NCI-H2171 (cell line): ENCODE data around the gene PLXND1.

ENCODE experiments used
- DNase-seq: peaks from one replicate; lab custom pipeline; 2025; lab: John Stamatoyannopoulos, UW

PLXND1 gene

DNA sequence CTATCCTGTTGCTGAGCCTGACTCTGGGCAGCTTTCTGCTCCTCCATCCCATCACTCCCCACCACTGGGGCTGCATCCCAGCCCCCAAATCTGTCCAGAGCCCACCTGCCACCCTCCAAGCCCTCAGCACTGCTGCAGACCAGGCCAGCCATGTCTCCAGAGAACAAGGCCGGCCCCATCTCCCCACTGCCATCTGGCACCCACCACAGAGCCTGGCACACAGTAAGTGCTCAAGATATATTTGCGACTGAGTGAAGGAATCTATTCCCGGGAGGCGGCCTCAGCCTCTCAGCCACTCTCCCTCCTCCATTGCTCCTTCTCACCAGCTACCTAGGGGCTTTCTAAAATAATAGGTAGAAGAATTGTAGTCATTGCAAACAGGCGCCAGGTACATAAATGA lies 4.8 kb downstream of the PLXND1 start:
- DNase-seq, result no peak

DNA sequence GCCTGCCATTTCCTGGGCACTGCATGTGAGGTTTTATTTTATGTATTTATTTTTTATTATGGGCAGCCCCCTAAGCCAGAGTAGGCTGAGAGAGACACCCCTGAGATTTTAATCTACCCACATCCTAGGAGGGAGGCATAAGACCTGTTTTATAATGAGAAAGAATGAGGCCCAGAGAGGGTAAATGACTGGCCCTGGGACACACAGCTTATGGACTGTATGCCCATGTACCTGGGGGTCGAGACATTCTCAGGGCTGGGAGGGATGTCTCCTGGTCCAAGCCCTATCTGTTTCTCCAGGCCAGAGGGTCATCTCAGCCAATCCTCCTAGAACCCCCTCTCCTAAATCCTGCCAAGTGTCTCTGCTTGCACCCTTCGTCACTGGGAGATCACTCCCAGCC lies 6.1 kb downstream of the PLXND1 start:
- DNase-seq, result no peak

DNA sequence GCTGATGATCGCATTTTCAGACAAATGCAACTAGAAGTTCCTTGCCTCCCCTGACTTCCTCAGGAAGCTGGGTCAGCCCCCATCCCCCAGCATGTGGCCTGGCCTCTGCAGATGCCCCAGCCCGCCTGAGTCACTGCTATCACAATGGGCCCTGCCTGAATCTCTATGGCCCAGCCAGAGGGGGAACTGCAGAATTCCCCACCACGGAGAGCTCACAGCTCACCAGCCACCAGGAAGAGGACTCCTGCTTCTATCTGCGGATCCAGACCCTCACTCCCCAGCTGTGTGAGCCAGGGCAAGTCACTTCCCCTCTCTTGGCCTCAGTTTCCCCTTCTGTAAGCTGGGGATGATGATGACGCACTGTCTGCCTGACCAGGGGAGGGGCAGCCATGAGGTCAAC lies 6.9 kb downstream of the PLXND1 start:
- no peak for DNase-seq

DNA sequence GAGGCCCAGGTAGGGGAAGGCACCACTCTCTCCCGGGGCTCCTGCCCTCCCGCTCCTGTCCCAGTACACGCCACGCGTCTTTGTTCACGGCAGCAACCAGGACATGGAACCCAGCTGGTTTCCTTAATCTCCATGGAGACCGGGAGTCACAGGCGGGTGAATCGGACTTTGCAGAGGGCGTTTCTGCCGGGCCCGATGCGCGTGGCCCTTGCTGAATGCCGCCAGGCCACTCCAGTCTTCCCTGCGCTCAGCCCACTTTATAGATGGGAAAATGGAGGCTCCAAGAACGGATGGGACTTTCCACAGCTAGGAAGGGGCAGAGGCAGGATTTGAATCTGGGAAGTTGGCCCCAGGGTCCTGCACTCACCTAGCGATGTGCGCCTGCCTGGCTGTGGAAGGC lies 7.4 kb downstream of the PLXND1 start:
- no peak for DNase-seq

DNA sequence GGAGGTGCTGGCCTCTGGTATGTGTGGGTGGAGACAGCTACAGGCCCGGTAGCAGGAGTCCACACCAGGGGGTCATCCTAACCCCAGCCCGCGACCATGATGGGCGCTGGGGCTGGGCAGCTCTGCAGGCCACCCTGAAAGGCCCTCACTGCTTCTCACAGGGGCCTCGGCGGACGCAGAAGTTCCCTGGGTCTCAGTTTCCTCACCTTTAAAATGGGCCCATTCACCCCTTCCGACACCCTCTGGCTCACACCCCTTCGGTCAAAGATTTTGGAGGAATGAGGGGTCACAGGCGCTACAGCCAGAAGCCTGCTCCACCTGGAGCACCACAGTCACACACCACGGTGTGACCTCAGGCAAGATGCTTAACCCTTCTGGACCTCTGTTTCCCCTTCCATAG lies 8.0 kb downstream of the PLXND1 start:
- DNase-seq, result no peak

DNA sequence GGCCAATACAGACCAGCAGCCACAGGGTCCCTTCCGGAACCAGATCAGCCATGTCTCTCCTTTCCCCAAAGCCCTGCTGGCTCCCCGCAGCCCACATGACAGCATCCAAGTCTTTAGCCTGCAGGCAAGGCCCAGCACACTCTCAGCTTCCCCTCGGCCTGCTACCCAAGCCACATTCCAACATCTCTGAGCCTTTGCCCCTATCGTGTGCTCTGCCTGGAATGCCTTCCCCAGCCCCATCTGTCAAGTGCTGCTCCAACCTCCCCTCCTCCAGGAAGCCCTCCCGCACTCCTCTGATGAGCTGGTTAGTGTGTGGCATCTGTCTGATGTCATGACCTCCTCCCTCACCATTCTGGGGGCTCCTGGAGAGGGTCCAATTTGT lies 8.5 kb downstream of the PLXND1 start:
- no peak for DNase-seq

DNA sequence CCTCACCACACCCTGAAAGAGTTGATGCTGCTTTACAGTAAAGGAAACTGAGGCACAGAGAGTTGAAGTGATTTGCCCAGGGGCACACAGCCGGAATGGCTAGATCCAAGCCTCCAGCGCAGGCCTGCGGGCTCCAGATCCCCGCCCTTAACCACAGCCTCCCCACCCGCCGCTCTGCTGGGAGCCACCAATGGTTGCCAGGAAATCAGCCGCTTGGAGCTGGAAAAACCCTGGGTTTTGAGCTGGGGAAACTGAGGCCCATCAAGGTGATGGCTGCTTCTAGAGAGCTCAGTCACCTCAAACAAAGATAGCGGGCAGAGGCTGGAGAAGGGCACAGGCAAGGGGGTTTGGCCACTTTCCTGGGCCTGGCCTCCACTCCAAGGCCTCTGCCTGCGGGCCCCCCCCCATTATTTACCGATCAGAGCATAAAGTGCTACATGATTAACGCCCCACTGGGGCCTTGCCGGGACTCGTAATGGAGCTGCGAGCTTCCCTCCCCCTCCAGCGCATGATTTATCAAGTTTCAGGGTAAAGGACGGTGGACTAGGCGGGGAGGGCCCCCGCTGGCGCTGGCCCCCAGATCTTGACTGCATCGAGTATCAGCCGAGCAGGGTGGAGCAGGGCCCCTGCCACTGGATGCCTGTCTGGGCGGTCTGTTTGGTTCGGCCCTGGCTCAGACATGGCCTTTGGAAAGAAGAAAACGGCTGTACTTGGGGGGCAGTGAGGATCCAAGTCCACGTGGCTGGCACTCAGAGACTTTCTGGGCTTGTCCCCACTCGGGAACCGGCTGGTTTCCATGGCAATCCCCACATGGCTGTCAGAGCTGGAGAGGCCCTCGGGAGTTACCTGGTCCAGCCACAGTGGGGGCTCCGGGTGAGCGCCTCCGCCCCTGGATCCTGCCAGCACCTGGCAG lies 9.1 kb downstream of the PLXND1 start:
- DNase-seq, result no peak

DNA sequence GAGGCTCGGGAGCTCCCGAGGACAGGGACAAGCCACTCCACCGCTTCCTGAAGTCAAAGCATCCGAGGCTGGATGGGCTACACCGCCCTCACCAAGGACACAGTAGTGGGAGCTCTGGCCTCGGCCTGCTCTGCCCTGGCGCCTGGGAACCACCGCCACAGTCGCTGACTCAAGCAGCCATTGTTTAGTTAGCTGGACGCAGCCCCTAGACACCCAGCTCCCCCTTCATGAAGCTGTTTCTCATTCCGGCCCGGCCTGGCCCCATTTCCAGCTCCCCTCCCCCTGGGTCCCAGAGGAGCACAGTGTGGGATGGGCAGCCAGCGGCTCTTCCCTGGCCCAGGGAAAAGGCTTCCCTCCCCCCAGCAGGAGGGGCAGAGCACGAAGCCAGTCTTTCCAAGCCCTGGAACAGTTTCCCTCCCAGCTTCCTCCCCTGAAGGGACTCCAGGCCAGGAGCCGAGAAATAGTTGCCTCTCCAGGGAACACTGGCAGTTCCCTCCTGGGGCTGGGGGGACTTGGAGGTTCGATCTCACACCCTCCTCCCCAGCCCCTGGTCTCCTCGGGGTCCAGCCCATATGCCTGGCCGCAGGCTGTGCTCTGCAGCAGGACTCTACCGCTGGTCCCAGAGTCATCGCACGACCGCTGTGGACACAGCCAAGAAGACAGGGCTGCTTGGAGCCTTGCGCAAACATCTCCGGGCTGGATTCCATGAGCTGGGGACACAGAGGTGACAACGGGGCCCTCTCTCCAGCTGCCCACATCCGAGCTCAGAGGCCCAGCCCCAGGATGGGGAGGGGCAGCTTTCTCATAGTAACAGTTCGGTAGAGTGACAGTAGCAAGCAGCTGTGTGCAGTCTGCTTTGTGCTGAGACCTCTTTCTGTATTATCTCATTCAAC lies 10.0 kb downstream of the PLXND1 start:
- DNase-seq, result no peak

DNA sequence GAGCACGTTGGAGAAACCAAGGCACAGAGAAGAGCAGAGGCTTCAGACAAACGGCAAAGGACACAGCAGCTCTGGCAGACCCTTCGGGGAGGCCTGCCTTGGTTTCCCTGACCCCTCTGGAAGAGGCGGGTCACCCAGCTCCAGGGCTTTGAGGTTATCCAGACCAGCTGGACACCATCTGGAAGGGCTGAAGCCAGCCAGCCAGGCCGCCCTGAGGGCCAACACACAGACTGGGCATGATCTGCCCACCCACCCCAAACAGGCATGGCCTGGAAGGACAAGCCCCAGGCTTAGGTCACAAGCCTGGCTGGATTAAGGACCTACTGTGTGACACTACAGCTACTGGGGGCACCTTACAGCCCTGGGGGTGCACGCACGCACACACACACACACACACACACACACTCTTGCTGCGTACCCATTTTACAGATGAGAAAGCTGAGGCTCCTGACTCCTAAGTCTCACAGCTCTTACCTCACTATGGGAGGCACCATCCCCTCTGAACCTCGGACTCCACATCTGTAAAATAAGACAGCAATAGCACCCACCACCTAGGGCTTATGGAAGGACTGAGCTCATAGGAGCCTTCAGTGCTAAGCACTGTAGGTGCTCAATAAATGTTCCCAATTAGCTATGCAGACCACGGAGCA lies 10.8 kb downstream of the PLXND1 start:
- DNase-seq, result no peak

DNA sequence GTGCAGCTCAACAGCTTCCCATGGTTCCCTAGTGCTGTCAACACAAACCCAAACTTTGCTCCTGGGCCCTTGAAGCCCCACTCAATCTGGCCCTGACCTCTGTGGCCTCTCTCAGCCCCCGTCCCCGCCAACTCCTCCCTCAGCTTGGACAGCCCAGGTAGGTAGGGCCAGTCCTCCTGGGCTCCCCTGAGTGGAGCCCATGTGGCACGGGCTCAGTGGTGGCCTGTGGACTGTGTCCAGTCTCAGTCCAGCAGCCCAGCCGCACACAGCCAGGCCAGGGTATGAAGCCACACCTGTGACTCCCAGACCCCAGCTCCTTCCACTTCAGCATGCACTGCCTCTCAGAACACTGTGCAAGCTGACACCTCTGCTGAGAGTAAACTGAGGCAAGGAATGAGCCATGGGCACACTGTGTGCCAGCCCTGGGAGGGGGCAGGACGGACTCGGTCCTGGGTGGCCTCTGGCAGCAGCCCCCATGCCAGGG lies 11.5 kb downstream of the PLXND1 start:
- DNase-seq, result no peak

DNA sequence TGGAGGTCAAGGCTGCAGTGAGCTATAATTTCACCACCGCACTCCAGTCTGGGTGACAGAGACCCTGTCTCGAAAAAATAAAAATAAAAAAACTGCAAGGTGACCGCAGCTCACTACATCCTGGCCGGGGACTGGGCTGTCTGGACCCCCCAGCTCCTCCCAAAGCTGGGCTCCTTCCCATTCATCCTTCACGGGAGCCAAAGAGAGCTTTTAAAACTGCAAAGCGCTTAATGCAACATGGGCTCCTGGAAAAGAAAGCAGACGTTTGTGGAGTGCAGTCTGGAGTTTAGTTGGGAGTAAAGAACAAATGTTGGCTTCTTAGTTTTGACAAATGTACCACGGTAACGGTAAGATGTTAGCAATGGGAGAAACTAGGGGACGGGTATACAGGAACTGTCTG lies 12.1 kb downstream of the PLXND1 start:
- DNase-seq, result no peak

DNA sequence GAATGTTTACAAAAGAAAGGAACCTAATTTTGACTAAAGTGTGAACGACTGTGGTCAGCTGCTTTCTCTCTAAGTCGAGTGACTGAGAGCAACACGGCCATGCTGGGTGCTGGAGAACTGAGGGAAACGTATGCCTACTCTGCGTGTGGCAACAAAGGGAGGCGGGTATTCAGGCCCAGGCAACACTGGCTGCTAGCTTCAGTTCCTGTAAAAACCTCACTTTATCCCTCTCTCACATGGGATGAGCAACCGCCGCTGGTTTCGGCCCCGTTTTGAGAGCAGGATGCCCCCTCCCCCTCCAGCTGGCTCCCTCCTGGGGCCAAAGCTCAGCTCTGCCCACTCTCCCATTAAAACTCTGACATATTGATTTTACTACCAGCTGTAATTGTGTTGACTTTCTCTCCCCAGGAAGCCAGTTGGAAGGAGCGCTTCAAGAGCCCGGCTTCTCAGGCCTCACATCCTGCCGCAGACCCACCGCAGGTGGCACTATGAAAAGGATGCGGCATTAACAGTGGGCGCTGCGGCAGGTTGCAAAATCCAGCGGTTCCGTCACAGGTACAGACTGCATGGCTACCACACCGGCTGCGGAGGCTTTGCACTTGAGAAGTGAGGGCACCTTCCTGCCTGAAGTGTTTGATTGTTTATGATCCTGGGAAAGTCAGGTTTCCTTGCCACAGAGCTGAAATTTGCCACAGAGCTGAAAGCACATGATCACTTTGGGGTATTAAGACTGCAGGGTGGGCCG lies 12.7 kb downstream of the PLXND1 start:
- DNase-seq, result peak; percentile 62

DNA sequence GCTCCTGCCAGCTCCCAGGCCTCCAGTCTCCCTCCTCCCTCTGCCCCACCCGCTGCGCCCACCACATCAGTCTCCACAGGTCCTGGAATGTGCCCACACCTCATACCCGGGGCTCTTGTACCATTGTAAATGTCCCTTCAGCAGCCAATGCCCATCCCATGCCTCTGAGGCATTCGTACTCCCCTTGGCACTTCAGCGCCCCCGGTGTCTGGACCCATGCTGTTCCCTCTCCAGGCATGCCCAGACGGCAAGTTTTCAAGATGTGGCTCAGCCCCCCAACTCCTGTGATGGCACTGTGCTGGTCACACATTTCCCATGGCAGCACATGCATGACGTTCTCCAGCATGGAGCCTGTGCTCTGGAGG lies 13.3 kb downstream of the PLXND1 start:
- no peak for DNase-seq

DNA sequence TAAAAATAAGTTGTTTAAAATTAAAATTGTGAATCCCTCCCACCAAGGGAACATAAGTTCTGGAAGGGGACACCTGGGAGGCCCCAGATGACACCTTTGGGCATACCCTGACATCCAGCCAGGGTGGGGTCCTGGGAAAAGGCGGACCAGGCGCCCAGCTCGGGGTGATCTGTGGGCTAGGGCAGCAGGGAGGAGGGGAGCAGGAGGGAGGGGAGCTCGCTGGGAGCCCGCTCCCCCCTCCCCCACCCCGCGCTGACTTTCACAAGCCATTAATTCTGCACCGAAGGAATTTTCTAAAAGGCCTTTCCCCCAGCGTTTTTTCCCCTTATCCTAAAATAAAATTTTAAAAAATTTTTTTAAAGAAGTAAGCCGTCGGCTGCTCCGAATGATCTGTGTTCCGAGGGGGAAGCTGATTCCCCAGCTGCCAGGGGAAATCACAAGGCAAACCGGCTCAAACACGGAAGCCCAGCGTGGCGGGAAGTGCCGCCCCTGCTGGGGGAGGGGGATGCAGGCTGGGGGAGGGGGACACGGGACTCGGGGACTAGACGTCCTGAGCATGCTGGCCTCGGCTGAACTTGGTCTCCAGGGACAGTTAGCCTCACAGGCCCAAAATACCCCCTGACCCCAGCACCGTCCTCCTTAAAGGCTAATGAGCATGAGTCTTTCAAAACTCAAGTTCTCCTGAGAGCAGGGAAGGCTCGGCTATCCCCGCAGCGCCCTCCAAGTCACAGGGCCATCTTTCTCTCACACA lies 13.9 kb downstream of the PLXND1 start:
- DNase-seq, result no peak

DNA sequence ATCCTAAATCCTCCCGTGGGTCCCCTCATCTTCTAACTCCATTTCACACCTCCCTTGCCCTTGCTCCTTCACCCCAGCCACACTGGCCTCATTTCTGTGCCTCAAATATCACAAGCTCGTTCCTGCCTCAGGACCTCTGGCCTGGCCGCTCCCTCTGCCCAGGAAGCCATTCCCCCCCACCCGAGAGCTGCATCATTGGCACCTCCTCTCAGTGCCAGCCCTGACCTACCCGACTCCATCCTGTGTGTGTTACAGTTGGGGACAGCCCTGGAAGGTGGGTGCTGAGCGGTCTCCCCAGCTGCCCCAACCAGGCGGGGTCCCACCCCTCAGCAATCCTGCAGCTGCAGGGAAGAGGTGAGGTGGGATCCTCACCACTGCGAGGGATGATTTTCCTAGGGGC lies 14.5 kb downstream of the PLXND1 start:
- no peak for DNase-seq

DNA sequence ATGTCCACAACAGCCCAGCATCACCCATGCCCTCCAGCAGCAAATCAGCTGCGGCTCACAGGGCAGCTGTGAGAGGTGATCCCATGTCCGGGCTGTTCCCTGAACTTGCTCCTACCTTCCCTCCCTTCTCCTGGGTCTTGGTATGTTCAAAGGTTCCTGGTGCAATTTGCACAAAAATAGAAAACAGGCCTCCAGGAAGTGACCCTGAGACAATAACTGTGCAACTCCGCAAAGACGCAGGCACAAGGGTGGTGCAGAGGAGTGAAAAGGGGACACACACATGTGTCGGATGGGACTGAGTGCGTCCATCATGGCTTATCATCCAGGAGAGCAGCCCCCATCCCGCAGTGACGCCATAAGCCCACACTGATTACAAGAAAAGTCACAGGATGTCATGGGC lies 16.3 kb downstream of the PLXND1 start:
- DNase-seq, result no peak

DNA sequence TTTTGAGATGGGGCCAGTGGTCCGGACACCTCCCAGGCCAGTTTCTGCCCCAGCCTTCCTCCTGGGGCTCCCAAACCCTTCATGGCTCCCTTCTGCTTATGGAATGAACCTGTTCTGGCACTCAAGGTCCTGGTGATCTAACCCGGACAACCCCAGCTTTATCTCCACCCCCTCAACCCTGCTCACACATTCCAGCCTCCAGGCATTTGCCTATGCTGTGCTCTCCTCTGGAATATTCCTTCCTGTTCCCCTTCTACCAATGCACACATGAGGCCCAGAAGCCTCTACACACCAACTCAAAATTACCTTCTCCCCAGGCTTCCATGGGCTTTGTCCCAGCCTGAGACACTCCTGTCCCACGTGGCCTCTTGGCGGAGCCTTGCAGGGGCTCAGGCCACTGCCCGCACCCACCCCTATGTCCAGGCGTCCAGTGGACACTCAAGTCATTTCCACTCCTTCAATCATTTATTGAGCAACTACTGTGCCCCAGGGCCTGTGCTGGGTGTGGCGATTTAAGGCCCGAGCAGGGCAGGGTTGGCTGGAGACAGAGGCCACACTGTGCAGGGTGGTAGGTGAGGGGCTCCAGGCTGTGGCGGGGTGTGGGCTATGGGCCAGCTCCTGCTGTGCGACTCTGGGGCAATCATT lies 18.8 kb downstream of the PLXND1 start:
- no peak for DNase-seq

DNA sequence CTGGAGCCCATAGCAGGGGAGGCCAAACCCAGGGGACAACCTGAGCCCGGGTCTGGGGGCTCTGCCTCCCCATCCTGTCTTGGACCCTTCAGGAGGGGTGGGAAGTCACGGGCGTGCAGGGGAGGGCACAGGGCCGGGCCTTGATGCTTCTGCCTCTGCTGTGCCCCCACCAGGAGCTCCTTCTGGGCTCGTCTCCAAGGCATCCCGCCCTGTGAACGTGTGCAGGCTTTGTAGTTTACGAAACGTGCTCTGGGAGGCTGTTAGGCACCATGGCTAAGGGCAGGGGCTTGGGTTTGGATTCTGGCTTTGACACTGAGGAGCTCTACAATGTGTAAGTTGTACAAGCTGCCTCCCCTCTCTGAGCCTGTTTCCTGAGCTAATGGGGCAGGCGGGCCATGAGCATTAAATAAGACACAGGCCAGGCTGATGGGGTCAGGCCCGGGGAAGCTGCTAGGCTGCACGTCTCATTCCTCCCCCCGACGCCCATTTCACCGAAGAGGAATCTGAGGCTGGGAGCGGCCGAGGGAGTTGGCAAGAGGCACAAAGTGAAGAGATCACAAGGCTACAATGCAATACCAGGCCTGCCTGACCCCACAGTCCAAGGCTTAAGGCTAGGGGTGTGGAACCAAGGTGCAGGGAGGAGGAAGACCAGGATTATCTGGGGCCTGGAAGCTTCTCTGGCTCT lies 19.6 kb downstream of the PLXND1 start:
- no peak for DNase-seq

DNA sequence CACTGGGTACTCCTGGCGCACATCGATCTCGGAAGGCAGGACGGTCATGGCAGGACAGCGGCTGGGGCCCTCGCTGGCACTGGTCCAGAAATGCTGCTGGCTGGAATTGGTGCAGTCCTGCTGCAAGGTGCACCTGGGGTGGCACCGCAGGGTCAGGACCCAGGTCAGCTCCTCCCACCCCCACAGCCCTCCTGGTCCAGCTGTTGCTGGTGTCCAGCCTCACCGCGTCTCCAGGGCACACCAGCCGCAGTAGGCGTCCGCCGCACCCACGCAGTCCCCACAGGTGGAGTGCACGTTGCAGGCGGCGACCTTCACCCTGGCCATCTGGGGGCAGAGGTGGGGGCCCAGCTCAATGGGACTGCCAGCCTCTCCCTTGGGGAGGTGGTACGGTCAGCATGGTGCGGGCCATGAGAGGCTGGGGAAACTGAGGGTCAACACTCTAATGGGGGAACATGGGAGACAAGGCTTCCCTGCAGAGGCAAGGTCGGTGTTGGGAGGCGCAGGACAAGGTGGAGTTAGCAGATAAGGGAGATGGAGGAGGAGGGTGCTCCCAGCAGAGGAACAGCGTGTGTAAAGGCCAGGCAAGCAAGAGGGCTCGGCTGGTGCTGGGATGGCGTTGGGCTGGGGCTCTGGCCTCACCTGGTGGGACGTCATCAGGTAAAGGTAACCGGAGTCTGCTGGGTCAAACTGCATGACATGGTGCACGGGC lies 20.4 kb downstream of the PLXND1 start:
- DNase-seq, result no peak
